Tibial artery (tissue), 4 donors: ENCODE data around the gene HUS1.

Source experiments
- DNase-seq, 2 donors: peaks; one replicate each; pipeline ENCODE4 v3.0.0-alpha.2; 2019
- H3K27ac ChIP-seq, 2 donors: fragments of 200-600 bp; sonication (generic) in 1 of 2; 1 replicate in 1 of 2; 2 replicates in 1 of 2; pipeline ENCODE4 v1.5.1; 2018 to 2019; ENCODE audit warnings: mild to moderate bottlenecking in 1 of 2
- H3K27me3 ChIP-seq, 2 donors: fragments of 200-600 bp; sonication (generic) in 1 of 2; one replicate each; pipeline versions ENCODE4 v1.5.1 to v1.6.0; 2016 to 2019
- H3K36me3 ChIP-seq, 3 donors: fragments of 200-600 bp; sonication (generic) in 2 of 3; one replicate each; pipeline ENCODE4 v1.5.1; 2016 to 2019; ENCODE audit warnings: mild to moderate bottlenecking in 2 of 3
- H3K4me1 ChIP-seq, 4 donors: fragments of 200-600 bp; sonication (generic) in 2 of 4; 1 replicate in 3 of 4; 2 replicates in 1 of 4; pipeline ENCODE4 v1.5.1; 2016 to 2019
- H3K4me3 ChIP-seq, 2 donors: fragments of 200-600 bp; sonication (generic) in 1 of 2; 1 replicate in 1 of 2; 2 replicates in 1 of 2; pipeline ENCODE4 v1.5.1; 2018 to 2019; ENCODE audit warnings: mild to moderate bottlenecking in 2 of 2
- H3K9me3 ChIP-seq, 3 donors: fragments of 200-600 bp; sonication (generic) in 1 of 3; one replicate each; pipeline ENCODE4 v1.5.1; 2016 to 2019
- CTCF ChIP-seq, 2 experiments: fragments of 200-600 bp in 1 of 2; fragments of 450-650 bp in 1 of 2; IDR thresholded peaks; one replicate each; pipeline ENCODE4 v1.5.1; 2017 to 2019; ENCODE audit warnings: antibody characterized with exemption in 2 of 2, mild to moderate bottlenecking in 1 of 2, moderate library complexity in 1 of 2
- intact Hi-C: fragments of 100-400 bp; cut with DNase I; formaldehyde crosslinking; loops from one replicate; pipeline ENCODE4 v1.15.0; 2023; ENCODE audit warnings: low total_unique reads

HUS1 gene

GRCh38 chr7:47936323-47936722 lies 43.1 kb downstream of the HUS1 start:
- Histone ChIP-seq H3K27ac (no peak overlapping the region), H3K4me3 (no peak overlapping the region), H3K36me3 (no peaks in the 10 kb centered on the region), H3K9me3 (no peaks in the 10 kb centered on the region), H3K27me3 (no peaks in the 10 kb centered on the region), H3K4me1 (peaks cover 0 to 30% (median 13%) of the 10 kb centered on the region in 4 donors)
- intact Hi-C loops: no loop called here
- DNase-seq: no peak
- no peak for TF ChIP-seq CTCF (IDR thresholded peaks at IDR 0.05)

GRCh38 chr7:47935336-47935735 lies 44.1 kb downstream of the HUS1 start:
- H3K36me3 ChIP-seq: no peaks in the 10 kb centered on the region
- H3K27me3 ChIP-seq: no peaks in the 10 kb centered on the region
- H3K4me3 ChIP-seq: no peak overlapping the region
- intact Hi-C loops: no loop called here
- H3K9me3 ChIP-seq: no peaks in the 10 kb centered on the region
- DNase-seq: no peak
- peaks cover 0 to 22% (median 4%) of the 10 kb centered on the region in 4 donors for H3K4me1 ChIP-seq
- no peak for TF ChIP-seq CTCF (IDR thresholded peaks at IDR 0.05)
- no peak overlapping the region for H3K27ac ChIP-seq

- Histone ChIP-seq H3K36me3 (no peaks in the 10 kb centered on the region), H3K4me1 (peaks cover 0 to 19% (median under 1%) of the 10 kb centered on the region in 4 donors)
- no peak for DNase-seq
These were observed 44.6 kb downstream of the HUS1 start for GRCh38 chr7:47934831-47935230.

GRCh38 chr7:47933215-47933614 lies 46.2 kb downstream of the HUS1 start:
- no peaks in the 10 kb centered on the region for H3K36me3 ChIP-seq
- H3K27me3 ChIP-seq: no peaks in the 10 kb centered on the region
- intact Hi-C loops: no loop called here
- TF ChIP-seq CTCF (IDR thresholded peaks at IDR 0.05): no peak
- H3K9me3 ChIP-seq: no peaks in the 10 kb centered on the region
- H3K27ac ChIP-seq: no peak overlapping the region
- no peak for DNase-seq
- H3K4me3 ChIP-seq: no peak overlapping the region
- H3K4me1 ChIP-seq: peaks cover 0 to 19% (median 0%) of the 10 kb centered on the region in 4 donors

More at GRCh38 chr7:47934831-47935230, 44.6 kb downstream of the HUS1 start:
- Histone ChIP-seq H3K27me3 (no peaks in the 10 kb centered on the region), H3K27ac (no peak overlapping the region), H3K4me3 (no peak overlapping the region), H3K9me3 (no peaks in the 10 kb centered on the region)
- intact Hi-C loops: no loop called here
- no peak for TF ChIP-seq CTCF (IDR thresholded peaks at IDR 0.05)

- no peak for DNase-seq
- H3K4me3 ChIP-seq: no peak overlapping the region
- no peak overlapping the region for H3K27ac ChIP-seq
- H3K4me1 ChIP-seq: peaks cover 0 to 19% (median 0%) of the 10 kb centered on the region in 4 donors
- no peaks in the 10 kb centered on the region for H3K9me3 ChIP-seq
- no peaks in the 10 kb centered on the region for H3K27me3 ChIP-seq
- intact Hi-C loops: no loop called here
- TF ChIP-seq CTCF (IDR thresholded peaks at IDR 0.05): no peak
- no peaks in the 10 kb centered on the region for H3K36me3 ChIP-seq
These were observed 46.9 kb downstream of the HUS1 start for GRCh38 chr7:47932466-47933037.

GRCh38 chr7:47932016-47932415 lies 47.4 kb downstream of the HUS1 start:
- intact Hi-C loops: no loop called here
- no peak for TF ChIP-seq CTCF (IDR thresholded peaks at IDR 0.05)

More at GRCh38 chr7:47932016-47932415, 47.4 kb downstream of the HUS1 start:
- Histone ChIP-seq H3K36me3 (no peaks in the 10 kb centered on the region), H3K4me3 (no peak overlapping the region), H3K4me1 (peaks cover 0 to 19% (median 0%) of the 10 kb centered on the region in 4 donors), H3K27ac (no peak overlapping the region), H3K9me3 (no peaks in the 10 kb centered on the region), H3K27me3 (no peaks in the 10 kb centered on the region)
- no peak for DNase-seq
